Measurements from ENCODE around the gene BICC1.

DNA sequence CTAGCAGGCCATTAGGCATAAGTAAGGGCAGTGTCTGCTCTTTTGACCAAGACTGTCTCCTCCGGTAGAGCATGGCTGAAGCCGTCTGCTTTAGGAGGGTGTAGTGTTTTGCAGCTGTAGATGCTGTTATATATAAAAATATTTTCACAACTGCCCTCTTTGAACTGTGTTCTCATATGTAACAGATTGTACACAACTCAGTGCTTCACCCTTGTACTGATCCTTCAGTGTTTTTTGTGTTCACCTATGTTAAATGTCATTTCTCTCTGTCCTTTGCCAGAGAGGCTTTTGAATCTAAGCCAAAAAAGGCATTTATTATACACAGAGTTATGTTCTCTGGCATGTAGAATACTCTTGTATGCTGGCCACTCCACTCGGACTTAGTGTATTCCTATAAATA, 135.5 kb downstream of the BICC1 start:
- TF ChIP-seq, protein P1, sequence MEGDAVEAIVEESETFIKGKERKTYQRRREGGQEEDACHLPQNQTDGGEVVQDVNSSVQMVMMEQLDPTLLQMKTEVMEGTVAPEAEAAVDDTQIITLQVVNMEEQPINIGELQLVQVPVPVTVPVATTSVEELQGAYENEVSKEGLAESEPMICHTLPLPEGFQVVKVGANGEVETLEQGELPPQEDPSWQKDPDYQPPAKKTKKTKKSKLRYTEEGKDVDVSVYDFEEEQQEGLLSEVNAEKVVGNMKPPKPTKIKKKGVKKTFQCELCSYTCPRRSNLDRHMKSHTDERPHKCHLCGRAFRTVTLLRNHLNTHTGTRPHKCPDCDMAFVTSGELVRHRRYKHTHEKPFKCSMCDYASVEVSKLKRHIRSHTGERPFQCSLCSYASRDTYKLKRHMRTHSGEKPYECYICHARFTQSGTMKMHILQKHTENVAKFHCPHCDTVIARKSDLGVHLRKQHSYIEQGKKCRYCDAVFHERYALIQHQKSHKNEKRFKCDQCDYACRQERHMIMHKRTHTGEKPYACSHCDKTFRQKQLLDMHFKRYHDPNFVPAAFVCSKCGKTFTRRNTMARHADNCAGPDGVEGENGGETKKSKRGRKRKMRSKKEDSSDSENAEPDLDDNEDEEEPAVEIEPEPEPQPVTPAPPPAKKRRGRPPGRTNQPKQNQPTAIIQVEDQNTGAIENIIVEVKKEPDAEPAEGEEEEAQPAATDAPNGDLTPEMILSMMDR (IDR thresholded peaks at IDR 0.05; ENCODE audit: low read length): no peak
- TF ChIP-seq EZH2 (IDR thresholded peaks at IDR 0.05; ENCODE audit: borderline replicate concordance, low read length): no peak

All from OCI-LY1 (cell line).